Dermis microvascular lymphatic vessel endothelial cell (primary cell): ENCODE measurements around the gene SDK1. TPM values are rescaled to one million over a fixed set of nuclear protein-coding genes. Genes with fewer than 3 reads are reported as not detected.

Experiments used
- DNase-seq, 2 donors: peaks; one replicate each; pipeline versions ENCODE4 v3.0.0 to v3.0.0-alpha.2; 2010; ENCODE audit warnings: low read depth in 2 of 2
- total RNA-seq: library from RNA; depleted of rRNA; stranded (reverse); fragments of >200 nt; gene quantifications from 2 replicates; pipeline ENCODE4 v1.2.1, GENCODE V29; 2014

Gene SDK1
- total RNA-seq, 1 donor from 2014 or later, result 0.39 TPM

DNA sequence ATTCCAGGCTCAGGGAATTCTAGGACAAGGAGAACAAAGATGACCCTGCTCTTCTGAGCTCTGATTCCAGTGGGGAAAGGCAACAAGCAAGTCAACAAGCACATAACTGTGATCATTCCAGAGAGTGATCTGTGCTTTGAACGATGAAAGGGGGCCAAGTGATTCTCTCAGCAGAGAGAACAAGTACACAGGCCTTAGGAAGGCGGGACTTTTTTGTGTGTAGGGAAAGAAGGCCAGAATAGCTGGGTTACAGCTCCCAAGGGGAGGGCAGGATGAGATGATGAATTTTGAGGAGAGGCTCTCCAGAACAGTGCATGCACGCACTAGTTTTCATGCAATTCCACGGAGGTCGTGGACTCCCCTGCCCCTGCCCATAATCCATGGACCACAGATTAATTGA is 565.2 kb downstream of the SDK1 start:
- DNase-seq, result no peak

- no peak for DNase-seq
Observed at GRCh38 chr7:3867863-3868262, 566.8 kb downstream of the SDK1 start.

GRCh38 chr7:3879355-3880075 is 578.5 kb downstream of the SDK1 start:
- no peak for DNase-seq

DNA sequence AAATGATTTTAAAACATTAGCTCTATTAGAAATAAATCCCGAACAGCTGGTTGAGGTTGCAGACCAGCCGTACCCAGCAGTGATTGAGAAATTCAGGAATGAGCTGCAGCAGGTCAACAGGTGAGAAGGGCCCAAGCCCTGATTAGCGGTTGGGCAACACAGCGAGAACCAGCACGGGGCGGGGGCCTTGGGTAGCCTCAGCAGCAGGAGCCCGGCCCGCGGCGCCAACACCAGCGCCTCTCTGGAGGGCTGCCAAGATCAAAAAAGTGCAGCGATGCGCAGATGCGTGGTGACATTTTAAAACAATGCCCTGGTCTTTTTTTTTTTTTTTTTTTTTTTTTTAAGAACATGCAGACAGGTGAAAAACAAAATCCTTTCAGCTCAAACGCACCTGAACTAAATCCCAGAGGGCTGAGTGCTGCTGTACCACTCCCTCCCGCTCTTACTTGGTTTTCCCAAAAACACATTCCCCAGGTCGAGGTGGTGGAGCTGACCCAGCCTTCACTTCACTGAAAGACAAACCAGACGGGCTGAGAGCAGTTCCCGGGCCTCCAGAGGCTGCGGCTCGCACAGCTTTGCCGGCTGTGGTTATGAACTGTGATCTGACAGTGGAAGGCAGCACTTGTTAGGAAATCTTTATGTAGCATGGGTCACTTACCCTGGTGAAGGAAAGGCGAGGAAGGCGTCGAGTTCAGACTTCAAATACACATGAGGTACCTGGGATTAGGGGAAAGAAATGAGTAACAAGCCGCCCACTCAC is 579.4 kb downstream of the SDK1 start:
- no peak for DNase-seq

DNA sequence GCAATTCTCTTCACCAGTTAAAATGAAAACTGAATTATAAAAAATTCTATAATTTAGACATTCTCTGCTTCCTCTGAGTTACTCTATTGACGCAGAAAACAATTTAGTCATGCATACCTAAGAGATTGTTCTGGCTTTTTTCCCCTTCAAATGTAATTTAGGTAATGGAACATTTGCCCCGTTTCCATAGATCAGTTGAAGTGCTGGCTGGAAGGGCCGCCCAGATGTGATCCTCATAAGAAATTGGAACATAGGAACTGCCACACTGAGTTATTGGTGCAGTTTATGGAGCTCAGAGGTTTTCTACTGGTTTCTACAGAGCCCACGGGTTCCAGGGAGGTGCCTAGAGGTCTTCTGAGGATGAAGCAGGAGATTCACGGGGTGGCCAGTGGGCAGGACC is 581.7 kb downstream of the SDK1 start:
- no peak for DNase-seq

- DNase-seq, result no peak
Observed at GRCh38 chr7:3884543-3884942, 583.5 kb downstream of the SDK1 start.

DNA sequence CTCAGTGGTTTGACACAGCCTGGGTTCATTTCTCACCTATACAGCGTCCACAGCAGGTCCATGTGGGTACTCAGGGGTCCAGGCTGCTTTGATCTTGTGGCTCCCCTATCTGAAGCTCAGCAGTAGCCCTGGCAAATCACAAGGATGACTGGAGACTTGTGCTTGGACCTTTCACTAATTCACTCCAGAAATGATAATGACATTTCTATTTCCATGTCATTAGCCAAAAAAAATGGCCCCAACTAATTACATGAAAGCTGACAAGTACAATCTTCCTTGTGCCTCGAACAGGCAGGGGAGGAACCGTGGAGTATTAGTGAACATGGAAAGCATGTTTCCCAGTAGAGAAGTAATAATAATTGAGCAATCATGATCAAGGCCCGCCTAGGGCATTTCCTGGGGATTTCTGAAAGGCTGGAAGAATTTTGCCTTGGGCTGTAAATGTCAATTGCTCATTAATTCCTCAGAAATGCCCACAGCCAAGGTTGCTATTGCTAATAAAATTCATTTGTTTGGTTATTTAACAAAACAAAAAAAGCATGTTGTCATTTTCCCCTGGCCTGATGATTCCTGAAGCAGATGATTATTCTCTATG is 586.1 kb downstream of the SDK1 start:
- no peak for DNase-seq

DNA sequence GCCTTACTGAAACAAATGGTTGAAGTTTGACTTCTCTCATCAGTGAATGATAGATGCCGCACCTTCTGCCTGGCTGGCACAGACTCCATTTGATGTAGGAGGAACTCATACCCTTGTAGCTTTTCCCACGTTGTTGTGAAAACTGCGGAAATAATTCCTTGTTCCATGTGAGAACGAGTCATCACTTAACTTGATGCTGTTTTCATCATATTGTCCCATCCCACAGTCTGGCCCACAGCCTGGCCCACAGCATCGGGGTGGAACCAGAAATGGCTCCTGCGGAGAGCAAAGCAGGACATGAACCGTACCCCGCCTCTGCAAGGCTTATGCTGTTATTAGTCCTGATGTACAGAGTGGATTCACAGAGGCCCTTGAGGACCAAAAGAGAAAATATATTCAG is 587.0 kb downstream of the SDK1 start:
- DNase-seq, result no peak

DNA sequence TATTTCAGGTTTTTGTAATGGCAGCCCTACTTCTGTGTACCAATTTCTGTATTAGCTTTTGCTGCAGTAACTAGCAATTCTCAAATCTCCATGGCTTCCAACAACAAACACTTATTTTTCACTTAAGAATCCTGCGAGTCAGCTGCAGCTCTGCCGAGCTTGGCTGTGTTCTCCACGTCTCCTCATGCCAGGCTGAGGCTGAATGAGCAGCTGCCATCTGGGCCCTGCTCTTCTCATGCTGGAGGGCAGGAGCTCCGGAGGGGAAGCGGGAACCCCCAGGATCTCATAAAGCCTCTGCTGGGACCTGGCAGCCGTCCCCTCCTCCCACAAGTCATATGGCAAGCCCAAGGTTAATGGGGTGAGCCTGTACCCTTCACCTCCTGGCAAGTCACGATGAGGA is 591.1 kb downstream of the SDK1 start:
- DNase-seq, result no peak

DNA sequence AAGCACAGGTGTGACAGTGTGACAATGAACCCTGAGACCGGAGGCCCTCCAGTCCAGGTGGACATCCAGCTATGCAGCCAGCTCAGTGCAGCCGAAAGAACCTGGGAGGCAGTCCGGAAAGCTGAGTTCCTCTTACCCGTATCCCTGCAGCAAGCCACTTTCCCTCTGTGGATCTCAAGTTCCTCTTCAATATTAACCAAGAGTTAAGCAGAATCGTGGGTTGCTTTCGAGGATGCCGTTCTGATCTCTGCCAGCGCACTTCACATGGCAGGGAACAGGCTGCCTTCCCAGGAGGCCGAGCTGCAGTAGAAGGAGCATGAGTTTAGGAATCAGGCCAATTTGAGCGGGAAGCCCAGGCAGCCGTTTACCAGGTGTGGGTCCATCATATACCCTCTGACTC is 591.6 kb downstream of the SDK1 start:
- DNase-seq, result no peak

GRCh38 chr7:3893151-3893788 is 592.2 kb downstream of the SDK1 start:
- no peak for DNase-seq

GRCh38 chr7:3893789-3894153 is 592.7 kb downstream of the SDK1 start:
- no peak for DNase-seq

DNA sequence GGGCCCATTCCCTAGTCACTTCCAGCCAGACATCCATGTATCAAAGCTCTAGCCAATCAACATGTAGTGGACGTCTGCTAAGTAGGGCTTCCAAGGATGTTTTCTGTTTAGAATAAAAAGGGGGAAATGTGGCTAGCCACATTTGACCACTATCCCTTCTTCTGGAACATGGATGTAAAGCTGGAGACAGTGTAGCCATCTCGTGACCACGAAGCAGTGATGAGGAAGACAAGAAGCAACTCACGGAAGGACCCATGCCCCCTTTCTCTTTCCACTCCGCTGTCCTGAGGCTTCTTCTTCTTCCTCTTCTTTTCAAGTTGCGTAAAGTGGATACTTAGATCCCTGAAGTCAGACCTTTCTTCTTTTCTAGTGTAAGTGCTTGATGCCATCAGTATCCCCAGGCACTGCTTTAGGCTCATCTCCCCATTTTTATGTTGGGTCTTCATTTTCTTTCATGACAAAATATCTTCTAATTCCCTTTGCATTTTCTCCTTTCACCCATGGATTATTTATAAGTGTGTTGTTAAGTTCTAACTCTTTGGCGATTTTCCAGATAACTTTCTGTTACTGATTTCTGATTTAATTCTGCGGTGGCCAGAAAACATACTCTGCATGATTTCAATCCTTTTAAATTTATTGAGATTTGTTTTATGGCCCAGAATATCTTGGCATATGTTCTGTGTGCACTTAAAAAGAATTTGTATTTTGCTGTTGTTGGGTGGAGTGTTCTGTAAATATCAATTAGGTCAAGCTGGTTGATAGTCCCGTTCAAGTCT is 594.5 kb downstream of the SDK1 start:
- DNase-seq, result no peak

DNA sequence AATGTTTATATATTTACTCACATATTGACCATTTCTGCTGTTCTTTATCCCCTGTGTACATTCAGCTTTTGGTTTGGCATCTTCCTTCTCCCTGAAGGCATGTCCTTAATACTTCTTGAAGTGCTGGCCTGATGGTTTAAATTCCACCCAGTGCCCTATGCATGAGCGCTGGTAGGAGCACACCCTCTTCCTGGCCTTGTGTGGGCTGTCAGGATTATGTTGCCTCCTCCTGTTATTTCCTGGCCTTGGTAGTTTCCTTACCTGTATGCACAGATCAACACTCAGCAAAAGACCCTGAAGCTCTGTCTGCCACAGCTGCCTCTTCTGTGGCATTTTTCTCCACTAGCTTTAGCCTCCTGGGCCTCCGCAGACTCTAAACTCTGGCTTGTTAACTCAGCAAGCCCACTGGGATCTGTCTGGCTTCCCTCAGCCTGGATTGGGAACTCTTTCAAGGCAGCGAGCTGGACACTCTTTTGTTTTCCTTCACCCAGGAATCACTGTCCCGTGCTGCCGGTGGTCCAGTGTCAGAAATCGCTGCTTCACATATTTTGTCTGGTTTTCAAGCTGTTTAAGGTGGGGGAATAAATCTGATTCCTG is 595.2 kb downstream of the SDK1 start:
- DNase-seq, result no peak

GRCh38 chr7:3897430-3898372 is 596.6 kb downstream of the SDK1 start:
- DNase-seq, result peak; percentile 24 to 64

- DNase-seq, result no peak
Observed at GRCh38 chr7:3899559-3899991, 598.5 kb downstream of the SDK1 start.

DNA sequence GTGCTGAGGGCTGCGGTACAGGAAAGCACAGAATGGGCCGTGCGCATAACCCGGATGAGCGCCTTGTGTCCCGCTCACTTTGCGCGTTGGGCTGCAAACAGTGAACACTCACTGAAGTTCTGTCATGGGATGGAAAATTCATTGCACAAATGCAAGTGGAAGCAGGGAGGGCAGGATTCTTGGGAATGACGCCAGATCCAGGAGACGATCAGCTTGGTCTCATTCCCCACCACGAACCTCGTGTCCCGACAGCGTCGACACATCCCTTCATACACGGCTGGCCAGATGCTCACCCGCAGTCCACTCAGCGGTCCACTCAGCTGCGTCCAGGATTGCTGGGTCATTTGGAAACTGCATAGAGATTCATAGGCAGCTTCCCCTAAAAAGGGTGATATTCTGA is 607.1 kb downstream of the SDK1 start:
- no peak for DNase-seq

- no peak for DNase-seq
Observed at GRCh38 chr7:3909128-3909527, 608.1 kb downstream of the SDK1 start.

DNA sequence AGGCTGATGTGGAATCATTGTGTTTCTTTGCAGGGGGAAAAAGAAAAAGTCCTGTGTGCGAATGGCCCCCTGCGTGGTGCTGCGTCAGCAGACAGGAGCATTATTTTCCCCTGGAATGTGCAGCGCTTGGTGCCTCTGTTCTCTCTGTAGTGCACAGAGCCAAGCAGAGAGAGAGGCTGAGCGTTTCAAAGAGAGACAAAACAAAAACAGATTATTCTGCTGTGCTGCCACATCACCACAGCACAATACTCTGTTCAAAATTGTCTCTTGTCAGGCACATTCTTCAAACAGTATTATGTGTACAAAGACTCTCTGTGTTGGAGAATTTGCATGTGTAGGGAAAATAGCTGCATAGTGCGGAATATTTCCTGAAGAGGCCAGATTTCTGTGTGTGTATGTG is 609.0 kb downstream of the SDK1 start:
- no peak for DNase-seq

DNA sequence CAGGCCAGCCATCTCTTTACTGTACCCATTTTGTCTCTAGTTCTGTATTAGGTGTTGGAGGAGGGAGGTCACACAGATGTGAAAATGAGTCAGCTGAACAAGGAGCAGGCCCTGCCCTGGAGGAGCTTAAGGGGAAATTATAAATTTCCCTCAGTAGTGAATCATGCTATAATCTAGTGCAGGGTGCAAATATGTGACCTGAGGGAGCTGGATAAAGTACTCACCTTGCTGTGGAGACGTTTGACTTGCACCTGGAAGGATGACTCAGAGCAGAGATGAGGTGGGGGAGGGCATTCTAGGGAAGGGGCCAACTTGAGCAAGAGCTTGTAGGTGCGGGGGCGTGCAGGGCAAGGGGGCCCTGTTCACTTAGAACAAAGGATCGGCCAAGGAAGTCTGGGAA is 610.6 kb downstream of the SDK1 start:
- DNase-seq, result no peak
